Measurements from ENCODE around the gene AMMECR1. TPM values are rescaled to one million over a fixed set of nuclear protein-coding genes. Genes with fewer than 3 reads are reported as not detected.

The AMMECR1 gene
- total RNA-seq, 5 donors from 2014 or later (not counting 1 experiment from before 2014, with no cell fraction given), result 11.7 to 17.4 (median 12.6) TPM

DNA sequence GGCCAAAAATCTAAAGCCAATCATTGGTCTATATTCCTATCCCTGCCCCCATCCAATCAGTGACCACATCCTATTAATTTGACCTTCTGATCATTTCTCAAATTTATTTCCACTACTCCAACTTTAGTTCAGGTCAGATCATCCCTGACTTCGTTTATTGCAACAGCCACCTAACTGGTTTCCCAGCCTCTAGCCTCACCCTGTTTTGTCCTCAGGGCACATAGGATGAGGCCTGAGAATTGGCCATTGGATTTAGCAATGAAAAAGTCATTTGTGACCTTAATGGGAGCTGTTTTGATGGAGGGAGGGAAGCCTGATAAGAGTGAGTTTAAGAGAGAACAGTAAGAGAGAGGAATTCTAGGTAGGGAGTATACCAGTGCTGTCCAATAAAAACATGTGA lies 155.0 kb downstream of the AMMECR1 start:
- Histone ChIP-seq H3K27me3 (replicated peaks in 1 of 2; ENCODE audit: control insufficient read depth in 2 of 2, extremely low read depth in 1 of 2, insufficient read depth in 2 of 2, low read length in 1 of 2) (no peaks in the 10 kb centered on the region), H3K27ac (ENCODE audit: low read length) (no peak overlapping the region), H3K36me3 (ENCODE audit: control insufficient read depth in 2 of 2, extremely low read depth in 1 of 2, insufficient read depth in 1 of 2, low read length in 1 of 2) (no peaks in the 10 kb centered on the region), H3K9me3 (no peaks in the 10 kb centered on the region), H3K4me3 (ENCODE audit: control insufficient read depth in 1 of 2, extremely low read depth in 1 of 2, low read length in 1 of 2) (no peak overlapping the region), H3K4me1 (ENCODE audit: control insufficient read depth in 1 of 2, extremely low read depth in 1 of 2, insufficient read depth in 2 of 2, low read length in 2 of 2) (peaks cover 0 to 6% of the 10 kb centered on the region in 2 experiments)
- ATAC-seq (replicated peaks in 1 of 4) (no peak), DNase-seq (no peak)
- no CpG with 5 or more reads among the region's 1 CpG for WGBS (ENCODE audit: insufficient coverage)
- Mint-ChIP-seq H3K27me3 (no peaks in the 10 kb centered on the region), H3K27ac (no peak overlapping the region), H3K9me3 (no peaks in the 10 kb centered on the region), H3K36me3 (no peaks in the 10 kb centered on the region), H3K4me1 (peaks cover 7 to 20% (median 7%) of the 10 kb centered on the region in 3 donors), H3K4me3 (no peak overlapping the region)
- POLR2A ChIA-PET, result no interaction called here
- CTCF ChIA-PET, result interaction anchor here in 1 of 2 donors (1.1 to 5.1 kb wide), 3 partner anchors 13 to 246 kb away, joined by 3 to 38 read pairs (median 6); no protein-coding TSS in a partner anchor

DNA sequence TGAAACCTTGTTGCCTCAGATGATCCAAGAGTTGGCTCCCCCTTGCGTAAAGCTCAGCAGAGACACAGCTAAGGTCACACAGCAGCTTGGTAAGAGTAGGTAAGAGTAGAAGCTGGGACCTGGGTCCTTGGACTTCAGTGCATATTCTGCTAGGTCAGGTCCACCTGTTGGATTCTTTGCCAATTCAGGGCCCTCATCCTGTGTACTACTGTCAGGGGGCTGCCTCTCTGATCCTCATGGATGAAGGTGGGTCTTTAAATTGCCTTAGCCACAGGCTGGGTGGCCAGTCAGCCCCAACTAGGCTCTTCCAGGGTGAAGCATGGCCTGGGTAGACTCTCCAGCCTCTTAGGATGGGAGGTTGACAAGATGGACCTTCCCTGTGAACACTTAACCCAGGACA lies 155.8 kb downstream of the AMMECR1 start:
- POLR2A ChIA-PET, result no interaction called here
- H3K36me3 Mint-ChIP-seq, result no peaks in the 10 kb centered on the region
- CTCF ChIA-PET, result interaction anchor here (1.5 to 5.1 kb wide), 4 partner anchors 15 to 250 kb away, joined by 6 to 38 read pairs (median 26); no protein-coding TSS in a partner anchor
- Histone ChIP-seq H3K4me1 (ENCODE audit: control insufficient read depth in 1 of 2, extremely low read depth in 1 of 2, insufficient read depth in 2 of 2, low read length in 2 of 2) (peaks cover 0 to 3% of the 10 kb centered on the region in 2 experiments), H3K27me3 (replicated peaks in 1 of 2; ENCODE audit: control insufficient read depth in 2 of 2, extremely low read depth in 1 of 2, insufficient read depth in 2 of 2, low read length in 1 of 2) (no peaks in the 10 kb centered on the region), H3K27ac (ENCODE audit: low read length) (no peak overlapping the region), H3K4me3 (ENCODE audit: control insufficient read depth in 1 of 2, extremely low read depth in 1 of 2, low read length in 1 of 2) (no peak overlapping the region), H3K36me3 (ENCODE audit: control insufficient read depth in 2 of 2, extremely low read depth in 1 of 2, insufficient read depth in 1 of 2, low read length in 1 of 2) (no peaks in the 10 kb centered on the region), H3K9me3 (no peaks in the 10 kb centered on the region)
- WGBS (ENCODE audit: insufficient coverage), result no CpG with 5 or more reads among the region's 1 CpG
- no peak overlapping the region for H3K27ac Mint-ChIP-seq
- ATAC-seq (replicated peaks in 1 of 4) (no peak), DNase-seq (no peak)
- peaks cover 7 to 14% (median 7%) of the 10 kb centered on the region in 3 donors for H3K4me1 Mint-ChIP-seq
- no peak overlapping the region for H3K4me3 Mint-ChIP-seq
- no peaks in the 10 kb centered on the region for H3K9me3 Mint-ChIP-seq
- H3K27me3 Mint-ChIP-seq, result peaks cover 0 to 5% of the 10 kb centered on the region in 2 donors

DNA sequence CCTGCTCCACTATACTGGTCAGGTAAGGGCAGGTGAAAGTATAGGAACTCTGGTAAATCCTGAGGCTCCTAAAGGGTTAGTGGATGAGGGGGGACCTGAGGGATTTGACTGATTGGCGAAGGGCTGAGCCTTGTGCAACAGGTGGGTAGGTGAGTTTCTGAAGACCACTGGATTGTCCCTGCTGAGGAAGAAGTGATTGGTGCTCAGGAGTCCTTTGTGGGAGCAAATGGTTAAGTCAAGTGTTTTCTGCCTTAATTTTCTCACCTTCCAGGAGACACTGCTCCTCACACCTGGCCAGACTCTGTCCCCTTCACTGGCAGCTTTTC lies 156.6 kb downstream of the AMMECR1 start:
- no peaks in the 10 kb centered on the region for H3K9me3 Mint-ChIP-seq
- POLR2A ChIA-PET, result no interaction called here
- no peak for DNase-seq

DNA sequence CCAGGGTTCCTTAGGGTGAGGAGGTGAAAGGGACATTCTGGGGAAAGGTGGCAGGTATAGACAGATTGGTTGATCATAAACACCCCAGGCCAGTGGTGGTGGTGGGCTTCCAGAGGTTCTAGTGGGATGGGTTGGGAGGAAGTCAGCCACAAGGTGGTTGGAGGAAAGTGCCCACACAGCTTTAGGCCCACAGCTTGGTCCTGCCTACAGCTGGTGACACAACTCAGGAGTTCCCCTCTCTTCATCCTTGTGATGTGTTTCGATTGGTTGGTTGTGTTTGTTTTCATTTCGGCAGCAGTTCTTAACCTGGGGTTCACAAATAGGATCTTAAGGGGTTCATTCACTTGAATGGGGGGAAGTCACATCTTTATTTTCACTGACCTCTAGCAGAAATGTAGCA lies 158.0 kb downstream of the AMMECR1 start:
- ChIA-PET POLR2A (interaction anchor here in 1 of 2 donors (1.1 kb wide), 1 partner anchor 148 kb away, joined by 5 read pairs; no protein-coding TSS in a partner anchor), CTCF (interaction anchor here (0.6 to 5.1 kb wide), 18 partner anchors 10 to 428 kb away, joined by 3 to 38 read pairs (median 6); no protein-coding TSS in a partner anchor)
- H3K36me3 ChIP-seq (ENCODE audit: control insufficient read depth in 2 of 2, extremely low read depth in 1 of 2, insufficient read depth in 1 of 2, low read length in 1 of 2), result no peaks in the 10 kb centered on the region
- Mint-ChIP-seq H3K9me3 (no peaks in the 10 kb centered on the region), H3K4me1 (peaks cover 7 to 14% (median 7%) of the 10 kb centered on the region in 3 donors), H3K27ac (no peak overlapping the region), H3K27me3 (peaks cover 0 to 19% of the 10 kb centered on the region in 2 donors), H3K4me3 (no peak overlapping the region), H3K36me3 (no peaks in the 10 kb centered on the region)
- WGBS (ENCODE audit: insufficient coverage), result no CpG with 5 or more reads among the region's 2 CpGs
- DNase-seq, result no peak
- no peak overlapping the region for H3K4me3 ChIP-seq (ENCODE audit: control insufficient read depth in 1 of 2, extremely low read depth in 1 of 2, low read length in 1 of 2)
- H3K9me3 ChIP-seq, result no peaks in the 10 kb centered on the region
- no peaks in the 10 kb centered on the region for H3K27me3 ChIP-seq (replicated peaks in 1 of 2; ENCODE audit: control insufficient read depth in 2 of 2, extremely low read depth in 1 of 2, insufficient read depth in 2 of 2, low read length in 1 of 2)
- no peak for ATAC-seq (replicated peaks in 1 of 4)
- no peak overlapping the region for H3K27ac ChIP-seq (ENCODE audit: low read length)
- H3K4me1 ChIP-seq (ENCODE audit: control insufficient read depth in 1 of 2, extremely low read depth in 1 of 2, insufficient read depth in 2 of 2, low read length in 2 of 2), result peaks cover 0 to 3% of the 10 kb centered on the region in 2 experiments

More for the DNA sequence above, 156.6 kb downstream of the AMMECR1 start:
- H3K4me1 Mint-ChIP-seq, result peaks cover 7 to 14% (median 7%) of the 10 kb centered on the region in 3 donors
- Histone ChIP-seq H3K9me3 (no peaks in the 10 kb centered on the region), H3K4me3 (ENCODE audit: control insufficient read depth in 1 of 2, extremely low read depth in 1 of 2, low read length in 1 of 2) (no peak overlapping the region), H3K27ac (ENCODE audit: low read length) (no peak overlapping the region), H3K27me3 (replicated peaks in 1 of 2; ENCODE audit: control insufficient read depth in 2 of 2, extremely low read depth in 1 of 2, insufficient read depth in 2 of 2, low read length in 1 of 2) (no peaks in the 10 kb centered on the region), H3K4me1 (ENCODE audit: control insufficient read depth in 1 of 2, extremely low read depth in 1 of 2, insufficient read depth in 2 of 2, low read length in 2 of 2) (peaks cover 0 to 3% of the 10 kb centered on the region in 2 experiments), H3K36me3 (ENCODE audit: control insufficient read depth in 2 of 2, extremely low read depth in 1 of 2, insufficient read depth in 1 of 2, low read length in 1 of 2) (no peaks in the 10 kb centered on the region)
- no peak overlapping the region for H3K4me3 Mint-ChIP-seq
- no peak overlapping the region for H3K27ac Mint-ChIP-seq
- no peak for ATAC-seq (replicated peaks in 1 of 4)
- H3K36me3 Mint-ChIP-seq, result no peaks in the 10 kb centered on the region
- H3K27me3 Mint-ChIP-seq, result peaks cover 0 to 12% of the 10 kb centered on the region in 2 donors
- WGBS (ENCODE audit: insufficient coverage), result no CpG with 5 or more reads among the region's 1 CpG
- CTCF ChIA-PET, result interaction anchor here (0.9 to 5.1 kb wide), 14 partner anchors 11 to 266 kb away, joined by 3 to 38 read pairs (median 5); no protein-coding TSS in a partner anchor

DNA sequence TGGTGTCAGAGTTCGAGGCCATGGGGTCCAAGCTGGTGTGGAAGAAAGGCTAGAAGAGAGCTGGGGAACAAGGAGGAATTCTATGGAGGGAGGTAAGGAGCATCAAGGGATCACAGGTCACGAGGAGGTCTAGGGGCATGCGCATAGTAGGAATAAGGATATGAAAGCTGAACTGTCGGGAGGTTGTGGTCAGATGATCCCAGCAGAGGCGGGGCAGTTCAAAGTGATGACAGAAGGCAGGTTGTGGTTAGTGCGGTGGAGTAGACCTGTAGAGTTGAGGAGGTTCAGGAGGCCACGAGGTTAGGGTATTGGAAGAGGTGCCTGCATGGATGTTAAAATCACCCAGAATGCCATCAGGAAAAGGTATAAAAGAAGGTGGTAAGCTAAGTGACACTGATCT lies 158.7 kb downstream of the AMMECR1 start:
- Mint-ChIP-seq H3K36me3 (no peaks in the 10 kb centered on the region), H3K4me3 (no peak overlapping the region), H3K4me1 (peaks cover 7 to 14% (median 7%) of the 10 kb centered on the region in 3 donors), H3K9me3 (no peaks in the 10 kb centered on the region), H3K27me3 (peaks cover 0 to 19% of the 10 kb centered on the region in 2 donors), H3K27ac (peak overlapping the region; percentile 11 to 38)
- no peak overlapping the region for H3K27ac ChIP-seq (ENCODE audit: low read length)
- ChIA-PET CTCF (interaction anchor here (0.7 to 5.1 kb wide), 10 partner anchors 11 to 259 kb away, joined by 3 to 38 read pairs (median 6); no protein-coding TSS in a partner anchor), POLR2A (no interaction called here)
- H3K36me3 ChIP-seq (ENCODE audit: control insufficient read depth in 2 of 2, extremely low read depth in 1 of 2, insufficient read depth in 1 of 2, low read length in 1 of 2), result no peaks in the 10 kb centered on the region
- H3K27me3 ChIP-seq (replicated peaks in 1 of 2; ENCODE audit: control insufficient read depth in 2 of 2, extremely low read depth in 1 of 2, insufficient read depth in 2 of 2, low read length in 1 of 2), result no peaks in the 10 kb centered on the region
- H3K4me1 ChIP-seq (ENCODE audit: control insufficient read depth in 1 of 2, extremely low read depth in 1 of 2, insufficient read depth in 2 of 2, low read length in 2 of 2), result peaks cover 0 to 3% of the 10 kb centered on the region in 2 experiments
- no peaks in the 10 kb centered on the region for H3K9me3 ChIP-seq
- ATAC-seq (replicated peaks in 1 of 4), result no peak
- 41% methylated on average over 4 of the region's 7 CpGs for WGBS (ENCODE audit: insufficient coverage)
- no peak overlapping the region for H3K4me3 ChIP-seq (ENCODE audit: control insufficient read depth in 1 of 2, extremely low read depth in 1 of 2, low read length in 1 of 2)
- DNase-seq, result peak in 1 of 35 experiments; percentile 0

DNA sequence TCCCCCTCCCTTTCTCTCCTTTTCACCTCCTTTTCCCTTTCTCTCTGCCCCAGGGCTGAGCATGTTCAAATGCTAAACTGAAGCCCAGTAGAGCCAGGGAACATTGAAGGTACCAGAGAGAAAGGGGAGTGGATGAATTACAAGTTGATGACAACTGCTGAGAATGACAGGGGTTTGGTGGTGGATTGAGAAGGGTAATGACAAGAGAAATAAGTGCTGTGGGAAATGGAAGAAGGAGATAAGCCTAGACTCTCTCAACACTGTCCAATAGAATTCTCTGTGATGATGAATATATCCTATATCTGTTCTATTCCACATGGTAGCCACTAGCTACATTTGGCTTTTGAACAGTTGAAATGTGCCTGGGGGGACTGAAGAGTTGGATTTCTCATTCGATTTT lies 160.4 kb downstream of the AMMECR1 start:
- H3K4me1 ChIP-seq (ENCODE audit: control insufficient read depth in 1 of 2, extremely low read depth in 1 of 2, insufficient read depth in 2 of 2, low read length in 2 of 2), result peaks cover 0 to 3% of the 10 kb centered on the region in 2 experiments
- H3K27me3 ChIP-seq (replicated peaks in 1 of 2; ENCODE audit: control insufficient read depth in 2 of 2, extremely low read depth in 1 of 2, insufficient read depth in 2 of 2, low read length in 1 of 2), result no peaks in the 10 kb centered on the region
- ChIA-PET POLR2A (no interaction called here), CTCF (interaction anchor here (0.7 to 4.8 kb wide), 12 partner anchors 8 to 581 kb away, joined by 3 to 31 read pairs (median 5); no protein-coding TSS in a partner anchor)
- H3K9me3 ChIP-seq, result no peaks in the 10 kb centered on the region
- no peak for ATAC-seq (replicated peaks in 1 of 4)
- H3K36me3 ChIP-seq (ENCODE audit: control insufficient read depth in 2 of 2, extremely low read depth in 1 of 2, insufficient read depth in 1 of 2, low read length in 1 of 2), result no peaks in the 10 kb centered on the region
- WGBS (ENCODE audit: insufficient coverage), result 100% methylated on average over 1 of the region's 1 CpG
- Mint-ChIP-seq H3K9me3 (no peaks in the 10 kb centered on the region), H3K4me3 (no peak overlapping the region), H3K27ac (no peak overlapping the region), H3K36me3 (peaks cover 4% of the 10 kb centered on the region), H3K4me1 (peaks cover 7 to 14% (median 7%) of the 10 kb centered on the region in 3 donors), H3K27me3 (peaks cover 0 to 19% of the 10 kb centered on the region in 2 donors)
- H3K27ac ChIP-seq (ENCODE audit: low read length), result no peak overlapping the region
- H3K4me3 ChIP-seq (ENCODE audit: control insufficient read depth in 1 of 2, extremely low read depth in 1 of 2, low read length in 1 of 2), result no peak overlapping the region
- DNase-seq, result no peak

Measured in T-cell (primary cell).